WTC11 (cell line): Measurements from ENCODE around the gene MORN5. TPM values are rescaled to one million over a fixed set of nuclear protein-coding genes. Genes with fewer than 3 reads are reported as not detected.

Source experiments
- ATAC-seq: fragments of 200-7000 bp; cut with Tn5 transposase; 2 replicates; pipeline ENCODE4 v1.10.0; 2021; ENCODE audit warnings: mild to moderate bottlenecking, moderate library complexity
- CTCF ChIA-PET: fragments of 300-600 bp; sonication (Branson Sonifier 250); formaldehyde crosslinking; loops from one replicate; lab custom pipeline; 2021; ENCODE audit warnings: antibody characterized with exemption; lab: Charles Lee
- POLR2A ChIA-PET: fragments of 350-600 bp; sonication (Branson Sonifier 250); formaldehyde crosslinking; loops from one replicate; lab custom pipeline; 2021; ENCODE audit warnings: antibody characterized with exemption; lab: Charles Lee
- DNase-seq: peaks from one replicate; pipeline ENCODE4 v3.0.0; 2021; ENCODE audit warnings: low spot score
- H3K27ac Mint-ChIP-seq: 2 replicates; pipeline ENCODE4 v1.8.0; 2021; ENCODE audit warnings: mixed read lengths
- H3K27me3 Mint-ChIP-seq: 2 replicates; pipeline ENCODE4 v1.8.0; 2021; ENCODE audit warnings: low read depth, mild to moderate bottlenecking, moderate library complexity, mixed read lengths
- H3K36me3 Mint-ChIP-seq: 2 replicates; pipeline ENCODE4 v1.8.0; 2021; ENCODE audit warnings: mixed read lengths
- H3K4me1 Mint-ChIP-seq: 2 replicates; pipeline ENCODE4 v1.8.0; 2022; ENCODE audit warnings: mixed read lengths
- H3K4me3 Mint-ChIP-seq: 2 replicates; pipeline ENCODE4 v1.8.0; 2021; ENCODE audit warnings: mild to moderate bottlenecking, moderate library complexity, mixed read lengths
- H3K9me3 Mint-ChIP-seq: 2 replicates; pipeline ENCODE4 v1.8.0; 2021; ENCODE audit warnings: mixed read lengths
- ARID4B ChIP-seq: sonication (generic); formaldehyde crosslinking; IDR thresholded peaks from 2 replicates; pipeline ENCODE4 v1.8.0; 2023; ENCODE audit warnings: missing genetic modification reagents, mild to moderate bottlenecking, borderline replicate concordance
- CTCF ChIP-seq: fragments of 200-600 bp; IDR thresholded peaks from 2 replicates; pipeline ENCODE4 v1.8.0; 2022; ENCODE audit warnings: antibody characterized with exemption
- EMX1 ChIP-seq: fragments of 250-450 bp; sonication (Bioruptor Pico); IDR thresholded peaks from 2 replicates; pipeline ENCODE4 v1.8.0; 2021; ENCODE audit warnings: mild to moderate bottlenecking
- GTF2I ChIP-seq: fragments of 250-450 bp; sonication (Bioruptor Pico); conservative IDR thresholded peaks from 2 replicates; pipeline ENCODE4 v1.4.0; 2021; ENCODE audit warnings: mild to moderate bottlenecking
- HMGA2 ChIP-seq: fragments of 250-450 bp; sonication (Bioruptor Pico); IDR thresholded peaks from 2 replicates; pipeline ENCODE4 v1.4.0; 2021; ENCODE audit warnings: mild to moderate bottlenecking, moderate library complexity
- MYBL2 ChIP-seq: sonication (generic); formaldehyde crosslinking; IDR thresholded peaks from 2 replicates; pipeline ENCODE4 v1.8.1; 2023; ENCODE audit warnings: mild to moderate bottlenecking, moderate library complexity, missing genetic modification reagents
- NFATC4 ChIP-seq: fragments of 250-450 bp; sonication (Bioruptor Pico); IDR thresholded peaks from 2 replicates; pipeline ENCODE4 v1.9.0; 2021; ENCODE audit warnings: mild to moderate bottlenecking
- SP1 ChIP-seq: sonication (generic); formaldehyde crosslinking; conservative IDR thresholded peaks from 2 replicates; pipeline ENCODE4 v1.8.1; 2022; ENCODE audit warnings: missing genetic modification reagents
- TCF7 ChIP-seq: sonication (generic); formaldehyde crosslinking; IDR thresholded peaks from 2 replicates; pipeline ENCODE4 v1.8.0; 2022; ENCODE audit warnings: mild to moderate bottlenecking, low read depth, missing genetic modification reagents, moderate library complexity
- TP53 ChIP-seq: sonication (generic); formaldehyde crosslinking; IDR thresholded peaks from 2 replicates; pipeline ENCODE4 v1.8.1; 2023; ENCODE audit warnings: mild to moderate bottlenecking, missing genetic modification reagents
- ZNF219 ChIP-seq: sonication (generic); formaldehyde crosslinking; IDR thresholded peaks from 2 replicates; pipeline ENCODE4 v1.8.0; 2023; ENCODE audit warnings: missing genetic modification reagents, mild to moderate bottlenecking, borderline replicate concordance
- ZNF263 ChIP-seq: sonication (generic); formaldehyde crosslinking; IDR thresholded peaks from 2 replicates; pipeline ENCODE4 v1.8.1; 2022; ENCODE audit warnings: low read depth, mild to moderate bottlenecking, moderate library complexity, missing genetic modification reagents
- ZNF317 ChIP-seq: sonication (generic); formaldehyde crosslinking; IDR thresholded peaks from 2 replicates; pipeline ENCODE4 v1.8.1; 2023; ENCODE audit warnings: low read depth, mild to moderate bottlenecking, moderate library complexity, missing genetic modification reagents, borderline replicate concordance
- total RNA-seq: library from RNA; stranded (reverse); gene quantifications from 3 replicates; pipeline ENCODE4 v1.2.3, GENCODE V29; 2021
- TF ChIP-seq, protein P1 (sequence below): sonication (generic); formaldehyde crosslinking; IDR thresholded peaks from 2 replicates; pipeline ENCODE4 v1.8.1; 2023; ENCODE audit warnings: mild to moderate bottlenecking, missing genetic modification reagents, moderate library complexity
- TF ChIP-seq, protein P2 (sequence below): sonication (generic); formaldehyde crosslinking; IDR thresholded peaks from 2 replicates; pipeline ENCODE4 v1.8.0; 2022; ENCODE audit warnings: mild to moderate bottlenecking, missing genetic modification reagents
- TF ChIP-seq, protein P3 (sequence below): sonication (generic); formaldehyde crosslinking; IDR thresholded peaks from 2 replicates; pipeline ENCODE4 v1.8.0; 2022; ENCODE audit warnings: mild to moderate bottlenecking, missing genetic modification reagents
- TF ChIP-seq, protein P4 (sequence below): sonication (generic); formaldehyde crosslinking; IDR thresholded peaks from 2 replicates; pipeline ENCODE4 v1.8.1; 2022; ENCODE audit warnings: low read depth, missing genetic modification reagents, borderline replicate concordance
- TF ChIP-seq, protein P5 (sequence below): sonication (generic); formaldehyde crosslinking; IDR thresholded peaks from 2 replicates; pipeline ENCODE4 v1.8.1; 2022; ENCODE audit warnings: low read depth, mild to moderate bottlenecking, moderate library complexity, missing genetic modification reagents, borderline replicate concordance
- TF ChIP-seq, protein P6 (sequence below): sonication (generic); formaldehyde crosslinking; IDR thresholded peaks from 2 replicates; pipeline ENCODE4 v1.8.1; 2023; ENCODE audit warnings: mild to moderate bottlenecking, moderate library complexity, missing genetic modification reagents

Gene MORN5
- total RNA-seq, 1 experiment from 2014 or later = not detected

DNA sequence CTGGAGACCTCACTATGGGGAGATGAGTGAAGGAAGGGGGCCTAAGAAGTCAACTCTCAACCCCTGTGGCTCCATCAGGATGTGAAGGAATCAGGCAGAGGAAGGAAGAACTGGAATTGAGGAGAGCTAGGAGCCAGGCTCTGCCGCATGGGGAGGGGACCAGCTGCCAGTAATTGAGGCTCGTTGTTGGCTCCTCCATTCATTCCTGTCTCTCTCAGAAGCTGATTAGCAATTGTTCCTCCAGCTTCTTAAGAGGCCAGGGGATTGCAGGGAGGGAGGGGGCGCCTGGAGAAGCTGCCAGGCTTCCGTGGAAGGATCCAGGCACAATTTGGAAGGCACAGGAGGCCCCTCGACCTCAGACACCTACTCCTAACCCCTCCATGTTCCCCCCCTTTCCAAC is 46.1 kb upstream of the MORN5 start (continued):
- TF ChIP-seq MYBL2 (CRISPR knock-in tag) = no peak
- TF ChIP-seq, protein P1, sequence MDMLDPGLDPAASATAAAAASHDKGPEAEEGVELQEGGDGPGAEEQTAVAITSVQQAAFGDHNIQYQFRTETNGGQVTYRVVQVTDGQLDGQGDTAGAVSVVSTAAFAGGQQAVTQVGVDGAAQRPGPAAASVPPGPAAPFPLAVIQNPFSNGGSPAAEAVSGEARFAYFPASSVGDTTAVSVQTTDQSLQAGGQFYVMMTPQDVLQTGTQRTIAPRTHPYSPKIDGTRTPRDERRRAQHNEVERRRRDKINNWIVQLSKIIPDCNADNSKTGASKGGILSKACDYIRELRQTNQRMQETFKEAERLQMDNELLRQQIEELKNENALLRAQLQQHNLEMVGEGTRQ = no peak
- no peak for TF ChIP-seq EMX1
- TF ChIP-seq GTF2I (CRISPR knock-in tag) = no peak

DNA sequence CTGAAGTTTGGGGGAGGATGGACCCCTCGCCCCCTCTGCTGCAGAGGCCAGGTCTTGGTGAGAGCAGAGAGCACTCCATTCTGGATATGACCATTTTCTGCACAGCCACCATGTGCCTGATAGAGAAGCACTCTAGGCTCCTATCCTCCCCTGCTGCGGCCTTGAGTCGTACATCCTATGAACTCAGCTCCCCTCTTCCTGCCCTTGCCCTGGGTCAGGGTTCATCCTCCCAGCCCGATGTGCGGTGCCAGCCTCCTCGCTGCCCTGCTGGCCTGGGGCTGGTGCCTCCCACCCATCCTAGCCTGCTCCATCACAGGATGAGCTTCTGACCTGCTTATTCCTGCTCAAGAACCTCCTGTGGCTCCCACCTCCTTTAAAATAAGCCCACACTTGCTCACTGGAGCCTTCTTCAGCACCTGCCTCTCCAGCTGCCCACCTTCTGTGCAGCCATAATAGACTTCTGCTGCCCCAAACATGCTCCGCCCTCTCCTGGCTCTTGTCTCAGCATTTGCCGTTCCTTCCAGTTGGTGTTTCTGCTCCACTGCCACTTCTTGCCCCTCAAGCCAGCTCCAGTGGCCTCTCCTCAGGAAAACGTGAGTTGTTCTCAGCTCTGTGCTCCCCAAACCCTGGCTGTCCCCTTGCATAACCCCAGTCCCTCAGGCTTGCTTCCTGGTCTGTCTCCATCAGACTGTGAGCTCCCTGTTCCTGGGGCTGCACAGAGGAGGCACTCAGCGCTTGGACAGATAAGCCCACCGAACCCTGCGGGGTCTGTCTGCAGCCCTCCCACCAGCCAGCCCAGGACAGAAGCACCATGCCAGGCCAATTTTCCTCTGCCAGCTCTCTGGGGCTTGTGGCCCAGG is 44.3 kb upstream of the MORN5 start:
- CTCF ChIA-PET = interaction anchor here (1.2 to 24.3 kb wide), 7 partner anchors 11 to 241 kb away, joined by 3 to 627 read pairs (median 12); no protein-coding TSS in a partner anchor
- H3K27me3 Mint-ChIP-seq = no peaks in the 10 kb centered on the region; the same call in none of the 2 replicates
- no peaks in the 10 kb centered on the region for H3K36me3 Mint-ChIP-seq
- no peaks in the 10 kb centered on the region for H3K9me3 Mint-ChIP-seq
- DNase-seq = no peak
- no peak; the same call in 1 of the 2 replicates for ATAC-seq
- peaks cover 39% of the 10 kb centered on the region for H3K4me1 Mint-ChIP-seq
- no peak overlapping the region for H3K4me3 Mint-ChIP-seq
- no peak overlapping the region for H3K27ac Mint-ChIP-seq
- POLR2A ChIA-PET = interaction anchor here (0.9 to 1.1 kb wide), 2 partner anchors 11 to 18 kb away, joined by 3 to 4 read pairs; no protein-coding TSS in a partner anchor
- TF ChIP-seq, protein P2, sequence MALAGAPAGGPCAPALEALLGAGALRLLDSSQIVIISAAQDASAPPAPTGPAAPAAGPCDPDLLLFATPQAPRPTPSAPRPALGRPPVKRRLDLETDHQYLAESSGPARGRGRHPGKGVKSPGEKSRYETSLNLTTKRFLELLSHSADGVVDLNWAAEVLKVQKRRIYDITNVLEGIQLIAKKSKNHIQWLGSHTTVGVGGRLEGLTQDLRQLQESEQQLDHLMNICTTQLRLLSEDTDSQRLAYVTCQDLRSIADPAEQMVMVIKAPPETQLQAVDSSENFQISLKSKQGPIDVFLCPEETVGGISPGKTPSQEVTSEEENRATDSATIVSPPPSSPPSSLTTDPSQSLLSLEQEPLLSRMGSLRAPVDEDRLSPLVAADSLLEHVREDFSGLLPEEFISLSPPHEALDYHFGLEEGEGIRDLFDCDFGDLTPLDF (CRISPR knock-in tag) = no peak
- TF ChIP-seq TP53 (CRISPR knock-in tag) (no peak), ZNF219 (no peak), NFATC4 (CRISPR knock-in tag) (no peak), SP1 (CRISPR knock-in tag) (no peak), ZNF263 (no peak), CTCF (no peak), ZNF317 (CRISPR knock-in tag) (no peak), TCF7 (no peak), HMGA2 (CRISPR knock-in tag) (no peak), ARID4B (CRISPR knock-in tag) (no peak)
- TF ChIP-seq, protein P3, sequence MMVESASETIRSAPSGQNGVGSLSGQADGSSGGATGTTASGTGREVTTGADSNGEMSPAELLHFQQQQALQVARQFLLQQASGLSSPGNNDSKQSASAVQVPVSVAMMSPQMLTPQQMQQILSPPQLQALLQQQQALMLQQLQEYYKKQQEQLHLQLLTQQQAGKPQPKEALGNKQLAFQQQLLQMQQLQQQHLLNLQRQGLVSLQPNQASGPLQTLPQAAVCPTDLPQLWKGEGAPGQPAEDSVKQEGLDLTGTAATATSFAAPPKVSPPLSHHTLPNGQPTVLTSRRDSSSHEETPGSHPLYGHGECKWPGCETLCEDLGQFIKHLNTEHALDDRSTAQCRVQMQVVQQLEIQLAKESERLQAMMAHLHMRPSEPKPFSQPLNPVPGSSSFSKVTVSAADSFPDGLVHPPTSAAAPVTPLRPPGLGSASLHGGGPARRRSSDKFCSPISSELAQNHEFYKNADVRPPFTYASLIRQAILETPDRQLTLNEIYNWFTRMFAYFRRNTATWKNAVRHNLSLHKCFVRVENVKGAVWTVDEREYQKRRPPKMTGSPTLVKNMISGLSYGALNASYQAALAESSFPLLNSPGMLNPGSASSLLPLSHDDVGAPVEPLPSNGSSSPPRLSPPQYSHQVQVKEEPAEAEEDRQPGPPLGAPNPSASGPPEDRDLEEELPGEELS (CRISPR knock-in tag) = no peak
- TF ChIP-seq, protein P4, sequence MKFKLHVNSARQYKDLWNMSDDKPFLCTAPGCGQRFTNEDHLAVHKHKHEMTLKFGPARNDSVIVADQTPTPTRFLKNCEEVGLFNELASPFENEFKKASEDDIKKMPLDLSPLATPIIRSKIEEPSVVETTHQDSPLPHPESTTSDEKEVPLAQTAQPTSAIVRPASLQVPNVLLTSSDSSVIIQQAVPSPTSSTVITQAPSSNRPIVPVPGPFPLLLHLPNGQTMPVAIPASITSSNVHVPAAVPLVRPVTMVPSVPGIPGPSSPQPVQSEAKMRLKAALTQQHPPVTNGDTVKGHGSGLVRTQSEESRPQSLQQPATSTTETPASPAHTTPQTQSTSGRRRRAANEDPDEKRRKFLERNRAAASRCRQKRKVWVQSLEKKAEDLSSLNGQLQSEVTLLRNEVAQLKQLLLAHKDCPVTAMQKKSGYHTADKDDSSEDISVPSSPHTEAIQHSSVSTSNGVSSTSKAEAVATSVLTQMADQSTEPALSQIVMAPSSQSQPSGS (CRISPR knock-in tag) = no peak
- TF ChIP-seq, protein P5, sequence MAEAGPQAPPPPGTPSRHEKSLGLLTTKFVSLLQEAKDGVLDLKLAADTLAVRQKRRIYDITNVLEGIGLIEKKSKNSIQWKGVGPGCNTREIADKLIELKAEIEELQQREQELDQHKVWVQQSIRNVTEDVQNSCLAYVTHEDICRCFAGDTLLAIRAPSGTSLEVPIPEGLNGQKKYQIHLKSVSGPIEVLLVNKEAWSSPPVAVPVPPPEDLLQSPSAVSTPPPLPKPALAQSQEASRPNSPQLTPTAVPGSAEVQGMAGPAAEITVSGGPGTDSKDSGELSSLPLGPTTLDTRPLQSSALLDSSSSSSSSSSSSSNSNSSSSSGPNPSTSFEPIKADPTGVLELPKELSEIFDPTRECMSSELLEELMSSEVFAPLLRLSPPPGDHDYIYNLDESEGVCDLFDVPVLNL (CRISPR knock-in tag) = no peak
- TF ChIP-seq, protein P6, sequence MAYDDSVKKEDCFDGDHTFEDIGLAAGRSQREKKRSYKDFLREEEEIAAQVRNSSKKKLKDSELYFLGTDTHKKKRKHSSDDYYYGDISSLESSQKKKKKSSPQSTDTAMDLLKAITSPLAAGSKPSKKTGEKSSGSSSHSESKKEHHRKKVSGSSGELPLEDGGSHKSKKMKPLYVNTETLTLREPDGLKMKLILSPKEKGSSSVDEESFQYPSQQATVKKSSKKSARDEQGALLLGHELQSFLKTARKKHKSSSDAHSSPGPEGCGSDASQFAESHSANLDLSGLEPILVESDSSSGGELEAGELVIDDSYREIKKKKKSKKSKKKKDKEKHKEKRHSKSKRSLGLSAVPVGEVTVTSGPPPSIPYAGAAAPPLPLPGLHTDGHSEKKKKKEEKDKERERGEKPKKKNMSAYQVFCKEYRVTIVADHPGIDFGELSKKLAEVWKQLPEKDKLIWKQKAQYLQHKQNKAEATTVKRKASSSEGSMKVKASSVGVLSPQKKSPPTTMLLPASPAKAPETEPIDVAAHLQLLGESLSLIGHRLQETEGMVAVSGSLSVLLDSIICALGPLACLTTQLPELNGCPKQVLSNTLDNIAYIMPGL (CRISPR knock-in tag) = no peak
